ENCODE results near the gene ETDC. TPM values are rescaled to one million over a fixed set of nuclear protein-coding genes. Genes with fewer than 3 reads are reported as not detected.
"Not testable (repeated sequence)": the region's sequence is repeated elsewhere in the genome, so short reads cannot be mapped to it uniquely, and the experiment has no call there.

Gene ETDC
- polyA plus RNA-seq (2013, experiment 1 of 2), result not detected
- not detected for polyA plus RNA-seq (2013, experiment 2 of 2)

DNA sequence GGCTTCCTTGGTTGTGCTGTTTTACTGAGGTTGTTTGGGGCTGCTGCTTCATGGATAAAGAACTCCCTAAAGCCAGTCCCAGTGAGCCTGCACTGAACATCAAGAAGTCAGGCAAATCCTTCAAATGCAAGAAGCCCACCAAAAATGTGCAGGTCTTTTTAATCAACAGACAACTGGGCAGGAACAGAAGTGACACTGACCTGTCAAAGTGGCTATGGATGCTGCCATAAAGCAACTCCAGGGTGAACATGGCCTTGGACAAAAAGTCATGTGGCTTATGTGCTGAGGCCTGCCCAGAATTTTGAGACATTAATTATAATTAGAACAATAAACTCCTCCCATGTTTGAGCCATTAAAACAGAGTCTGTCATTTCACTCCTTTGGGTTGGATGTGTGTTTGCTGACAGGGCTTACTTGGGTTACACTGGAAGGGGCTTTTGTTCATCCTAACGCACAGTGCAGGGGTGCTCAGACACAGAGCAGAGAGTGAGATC is at the start of gene ETDC:
Gene ETDC (plus strand): TSS at position 51 of the 494 bp plus-strand sequence. CDS start 0 bp downstream, at position 51.
- Histone ChIP-seq H3K56ac (ENCODE audit: low read length) (no peak within 1 kb of the TSS), H3K27me3 (ENCODE audit: insufficient read depth, low read length, poor library complexity) (no peaks in the 10 kb centered on the region), H3K4ac (ENCODE audit: low read depth, low read length) (no peak within 1 kb of the TSS), H2BK120ac (ENCODE audit: low read depth, low read length) (no peak within 1 kb of the TSS), H3K79me1 (ENCODE audit: low read length) (no peaks in the 10 kb centered on the region), H3K27ac (ENCODE audit: low read depth, low read length) (no peak within 1 kb of the TSS), H3K79me2 (ENCODE audit: control insufficient read depth, insufficient read depth, low read length) (no peaks in the 10 kb centered on the region), H4K5ac (ENCODE audit: low read length) (no peak within 1 kb of the TSS), H3K18ac (ENCODE audit: low read length) (no peak within 1 kb of the TSS), H3K23ac (ENCODE audit: low read length) (no peak within 1 kb of the TSS), H2BK15ac (replicated peaks; ENCODE audit: low read depth) (no peak within 1 kb of the TSS), H3K9ac (ENCODE audit: low read length) (no peak within 1 kb of the TSS), H3K4me3 (ENCODE audit: low read length) (no peak within 1 kb of the TSS), H2BK5ac (ENCODE audit: low read length) (no peak within 1 kb of the TSS), H3K36me3 (ENCODE audit: control insufficient read depth, insufficient read depth, low read length) (no peaks in the 10 kb centered on the region), H3K4me1 (ENCODE audit: control insufficient read depth, low read depth, low read length) (no peaks in the 10 kb centered on the region), H4K8ac (ENCODE audit: low read depth, low read length) (no peak within 1 kb of the TSS), H2AK5ac (ENCODE audit: low read length) (no peak within 1 kb of the TSS), H3K4me2 (ENCODE audit: low read length) (no peak within 1 kb of the TSS)
- DNase-seq, result no peak
- WGBS (ENCODE audit: extremely low coverage, insufficient coverage, low lambda C conversion rate), result no CpG with 5 or more reads among the region's 1 CpG

DNA sequence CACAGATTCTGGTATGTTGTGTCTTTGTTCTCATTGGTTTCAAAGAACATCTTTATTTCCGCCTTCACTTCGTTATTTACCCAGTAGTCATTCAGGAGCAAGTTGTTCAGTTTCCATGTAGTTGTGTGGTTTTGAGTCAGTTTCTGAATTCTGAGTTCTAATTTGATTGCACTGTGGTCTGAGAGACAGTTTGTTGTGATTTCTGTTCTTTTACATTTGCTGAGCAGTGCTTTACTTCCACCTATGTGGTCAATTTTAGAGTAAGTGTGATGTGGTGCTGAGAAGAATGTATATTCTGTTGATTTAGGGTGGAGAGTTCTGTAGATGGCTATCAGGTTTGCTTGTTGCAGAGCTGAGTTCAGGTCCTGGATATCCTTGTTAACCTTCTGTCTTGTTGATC is 48.3 kb upstream of the ETDC start:
- H3K79me2 ChIP-seq (ENCODE audit: control insufficient read depth, insufficient read depth, low read length); DNase-seq; H3K4ac ChIP-seq (ENCODE audit: low read depth, low read length); H3K4me1 ChIP-seq (ENCODE audit: control insufficient read depth, low read depth, low read length); H3K56ac ChIP-seq (ENCODE audit: low read length); H2BK5ac ChIP-seq (ENCODE audit: low read length); H3K27ac ChIP-seq (ENCODE audit: low read depth, low read length); H3K18ac ChIP-seq (ENCODE audit: low read length); H3K27me3 ChIP-seq (ENCODE audit: insufficient read depth, low read length, poor library complexity); H2AK5ac ChIP-seq (ENCODE audit: low read length); H3K4me2 ChIP-seq (ENCODE audit: low read length); H4K8ac ChIP-seq (ENCODE audit: low read depth, low read length); H2BK15ac ChIP-seq (replicated peaks; ENCODE audit: low read depth); H4K5ac ChIP-seq (ENCODE audit: low read length); H2BK120ac ChIP-seq (ENCODE audit: low read depth, low read length); H3K36me3 ChIP-seq (ENCODE audit: control insufficient read depth, insufficient read depth, low read length); H3K4me3 ChIP-seq (ENCODE audit: low read length); H3K79me1 ChIP-seq (ENCODE audit: low read length); H3K23ac ChIP-seq (ENCODE audit: low read length); H3K9ac ChIP-seq (ENCODE audit: low read length): not testable (repeated sequence)
- no CpG with 5 or more reads among the region's 2 CpGs for WGBS (ENCODE audit: extremely low coverage, insufficient coverage, low lambda C conversion rate)

DNA sequence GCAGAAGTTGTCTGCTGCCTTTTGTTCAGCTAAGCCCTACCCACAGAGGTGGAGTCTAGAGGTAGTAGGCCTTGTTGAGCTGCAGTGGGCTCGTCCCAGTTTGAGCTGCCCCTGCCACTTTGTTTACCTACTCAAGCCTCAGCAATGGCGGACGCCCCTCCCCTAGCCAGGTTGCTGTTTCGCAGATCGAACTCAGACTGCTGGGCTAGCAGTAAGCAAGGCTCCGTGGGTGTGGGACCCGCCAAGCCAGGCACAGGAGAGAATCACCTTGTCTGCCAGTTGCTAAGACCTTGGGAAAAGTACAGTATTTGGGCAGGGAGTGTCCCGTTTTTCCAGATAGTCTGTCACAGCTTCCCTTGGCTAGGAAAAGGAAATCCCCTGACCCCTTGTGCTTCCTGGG is 45.9 kb upstream of the ETDC start:
- not testable (repeated sequence) for H3K9ac ChIP-seq (ENCODE audit: low read length); H3K23ac ChIP-seq (ENCODE audit: low read length); H3K27ac ChIP-seq (ENCODE audit: low read depth, low read length); H3K27me3 ChIP-seq (ENCODE audit: insufficient read depth, low read length, poor library complexity); H3K79me2 ChIP-seq (ENCODE audit: control insufficient read depth, insufficient read depth, low read length); H3K4ac ChIP-seq (ENCODE audit: low read depth, low read length); H2AK5ac ChIP-seq (ENCODE audit: low read length); H2BK120ac ChIP-seq (ENCODE audit: low read depth, low read length); H3K4me3 ChIP-seq (ENCODE audit: low read length); H3K36me3 ChIP-seq (ENCODE audit: control insufficient read depth, insufficient read depth, low read length); H3K18ac ChIP-seq (ENCODE audit: low read length); DNase-seq; H3K4me1 ChIP-seq (ENCODE audit: control insufficient read depth, low read depth, low read length); H4K8ac ChIP-seq (ENCODE audit: low read depth, low read length); H2BK15ac ChIP-seq (replicated peaks; ENCODE audit: low read depth); H3K79me1 ChIP-seq (ENCODE audit: low read length); H3K4me2 ChIP-seq (ENCODE audit: low read length); H3K56ac ChIP-seq (ENCODE audit: low read length); H2BK5ac ChIP-seq (ENCODE audit: low read length); H4K5ac ChIP-seq (ENCODE audit: low read length)
- WGBS (ENCODE audit: extremely low coverage, insufficient coverage, low lambda C conversion rate), result no CpG with 5 or more reads among the region's 8 CpGs

DNA sequence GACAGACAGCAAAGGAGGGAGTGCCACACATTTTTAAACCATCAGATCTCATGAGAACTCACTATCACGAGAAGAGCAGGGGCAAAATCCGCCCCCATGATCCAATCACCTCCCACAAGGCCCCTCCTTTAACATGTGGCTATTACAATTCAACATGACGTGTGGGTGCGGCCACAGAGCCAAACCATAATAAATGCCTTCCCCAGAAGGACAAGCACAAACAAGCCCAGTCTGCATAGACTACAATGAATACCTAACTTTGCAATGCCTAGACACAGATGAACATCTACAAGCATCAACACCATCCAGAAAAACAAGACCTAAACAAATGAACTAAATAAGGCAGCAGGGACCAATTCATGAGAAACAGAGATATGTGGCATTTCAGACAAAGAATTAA is 45.1 kb upstream of the ETDC start:
- H3K23ac ChIP-seq (ENCODE audit: low read length), result no peak overlapping the region
- no peaks in the 10 kb centered on the region for H3K36me3 ChIP-seq (ENCODE audit: control insufficient read depth, insufficient read depth, low read length)
- no peak for DNase-seq
- no peaks in the 10 kb centered on the region for H3K79me2 ChIP-seq (ENCODE audit: control insufficient read depth, insufficient read depth, low read length)
- no peak overlapping the region for H3K56ac ChIP-seq (ENCODE audit: low read length)
- no peak overlapping the region for H2BK120ac ChIP-seq (ENCODE audit: low read depth, low read length)
- H3K79me1 ChIP-seq (ENCODE audit: low read length), result no peaks in the 10 kb centered on the region
- no peak overlapping the region for H2BK5ac ChIP-seq (ENCODE audit: low read length)
- no peak overlapping the region for H4K8ac ChIP-seq (ENCODE audit: low read depth, low read length)
- no CpG with 5 or more reads among the region's 4 CpGs for WGBS (ENCODE audit: extremely low coverage, insufficient coverage, low lambda C conversion rate)
- H3K4me3 ChIP-seq (ENCODE audit: low read length), result no peak overlapping the region
- no peaks in the 10 kb centered on the region for H3K27me3 ChIP-seq (ENCODE audit: insufficient read depth, low read length, poor library complexity)
- no peak overlapping the region for H3K18ac ChIP-seq (ENCODE audit: low read length)
- H4K5ac ChIP-seq (ENCODE audit: low read length), result no peak overlapping the region
- H3K27ac ChIP-seq (ENCODE audit: low read depth, low read length), result no peak overlapping the region
- no peak overlapping the region for H3K4me2 ChIP-seq (ENCODE audit: low read length)
- H2BK15ac ChIP-seq (replicated peaks; ENCODE audit: low read depth), result no peak overlapping the region
- H2AK5ac ChIP-seq (ENCODE audit: low read length), result no peak overlapping the region
- H3K4ac ChIP-seq (ENCODE audit: low read depth, low read length), result no peak overlapping the region
- H3K9ac ChIP-seq (ENCODE audit: low read length), result no peak overlapping the region
- no peaks in the 10 kb centered on the region for H3K4me1 ChIP-seq (ENCODE audit: control insufficient read depth, low read depth, low read length)

DNA sequence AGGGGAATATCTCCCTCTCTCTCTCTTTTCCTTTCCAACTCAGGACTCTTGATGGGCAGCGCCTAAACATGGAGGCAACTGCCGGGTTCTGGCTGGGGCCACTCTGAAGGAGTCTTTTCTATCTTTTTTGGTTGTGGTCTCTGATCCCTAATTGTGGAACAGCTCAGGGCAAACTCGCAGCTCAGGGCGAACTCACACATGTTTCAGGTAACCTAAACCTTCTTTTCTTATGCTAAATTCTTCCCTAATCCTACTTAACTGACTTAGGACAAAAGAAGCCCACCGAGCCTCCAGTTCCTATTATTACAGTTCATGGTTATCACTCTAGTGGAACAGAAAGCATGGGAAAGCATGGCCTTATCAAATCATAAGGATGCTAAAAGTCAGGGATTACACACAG is 36.1 kb upstream of the ETDC start:
- H2BK120ac ChIP-seq (ENCODE audit: low read depth, low read length), result no peak overlapping the region
- H2AK5ac ChIP-seq (ENCODE audit: low read length), result no peak overlapping the region
- no peak overlapping the region for H4K8ac ChIP-seq (ENCODE audit: low read depth, low read length)
- no peak overlapping the region for H2BK15ac ChIP-seq (replicated peaks; ENCODE audit: low read depth)
- no peaks in the 10 kb centered on the region for H3K79me2 ChIP-seq (ENCODE audit: control insufficient read depth, insufficient read depth, low read length)
- no peaks in the 10 kb centered on the region for H3K4me1 ChIP-seq (ENCODE audit: control insufficient read depth, low read depth, low read length)
- no peak overlapping the region for H3K4ac ChIP-seq (ENCODE audit: low read depth, low read length)
- no peak overlapping the region for H3K27ac ChIP-seq (ENCODE audit: low read depth, low read length)
- no peak overlapping the region for H3K4me3 ChIP-seq (ENCODE audit: low read length)
- no peak overlapping the region for H3K9ac ChIP-seq (ENCODE audit: low read length)
- no peaks in the 10 kb centered on the region for H3K27me3 ChIP-seq (ENCODE audit: insufficient read depth, low read length, poor library complexity)
- no peak overlapping the region for H3K56ac ChIP-seq (ENCODE audit: low read length)
- H3K23ac ChIP-seq (ENCODE audit: low read length), result no peak overlapping the region
- no peak overlapping the region for H3K4me2 ChIP-seq (ENCODE audit: low read length)
- H2BK5ac ChIP-seq (ENCODE audit: low read length), result no peak overlapping the region
- WGBS (ENCODE audit: extremely low coverage, insufficient coverage, low lambda C conversion rate), result no CpG with 5 or more reads among the region's 5 CpGs
- DNase-seq, result peak; percentile 0
- no peaks in the 10 kb centered on the region for H3K36me3 ChIP-seq (ENCODE audit: control insufficient read depth, insufficient read depth, low read length)
- H4K5ac ChIP-seq (ENCODE audit: low read length), result no peak overlapping the region
- H3K79me1 ChIP-seq (ENCODE audit: low read length), result no peaks in the 10 kb centered on the region
- no peak overlapping the region for H3K18ac ChIP-seq (ENCODE audit: low read length)

DNA sequence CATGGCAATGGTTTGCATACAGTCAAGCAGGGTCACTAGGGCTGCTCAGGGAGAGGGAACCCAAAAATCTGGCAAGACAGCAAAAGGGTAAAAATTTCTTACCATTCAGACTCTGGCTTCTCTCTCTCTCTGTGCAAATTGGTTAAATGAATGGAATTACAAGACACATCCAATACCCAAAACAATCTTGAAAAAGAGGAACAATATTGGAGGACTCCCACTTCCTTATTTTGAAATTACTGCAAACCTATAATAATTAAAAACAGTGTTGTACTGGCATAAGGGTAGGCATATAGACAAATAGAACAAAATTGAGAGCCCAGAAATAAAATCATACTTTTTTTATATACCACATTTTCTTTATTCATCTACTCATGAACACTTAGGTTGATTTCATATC is 33.3 kb upstream of the ETDC start:
- Histone ChIP-seq H3K36me3 (ENCODE audit: control insufficient read depth, insufficient read depth, low read length) (no peaks in the 10 kb centered on the region), H2AK5ac (ENCODE audit: low read length) (no peak overlapping the region), H3K27ac (ENCODE audit: low read depth, low read length) (no peak overlapping the region), H3K56ac (ENCODE audit: low read length) (no peak overlapping the region), H3K23ac (ENCODE audit: low read length) (no peak overlapping the region), H2BK5ac (ENCODE audit: low read length) (no peak overlapping the region), H3K4ac (ENCODE audit: low read depth, low read length) (no peak overlapping the region), H2BK15ac (replicated peaks; ENCODE audit: low read depth) (no peak overlapping the region), H3K18ac (ENCODE audit: low read length) (no peak overlapping the region), H4K5ac (ENCODE audit: low read length) (no peak overlapping the region), H3K27me3 (ENCODE audit: insufficient read depth, low read length, poor library complexity) (no peaks in the 10 kb centered on the region), H2BK120ac (ENCODE audit: low read depth, low read length) (no peak overlapping the region), H3K4me1 (ENCODE audit: control insufficient read depth, low read depth, low read length) (no peaks in the 10 kb centered on the region), H4K8ac (ENCODE audit: low read depth, low read length) (no peak overlapping the region), H3K4me2 (ENCODE audit: low read length) (no peak overlapping the region), H3K4me3 (ENCODE audit: low read length) (no peak overlapping the region), H3K9ac (ENCODE audit: low read length) (no peak overlapping the region), H3K79me1 (ENCODE audit: low read length) (no peaks in the 10 kb centered on the region), H3K79me2 (ENCODE audit: control insufficient read depth, insufficient read depth, low read length) (no peaks in the 10 kb centered on the region)
- DNase-seq, result no peak
